ENCODE data around the gene CDK17. TPM values are rescaled to one million over a fixed set of nuclear protein-coding genes. Genes with fewer than 3 reads are reported as not detected.

CDK17 gene
- total and polyA plus RNA-seq, 9 of the 15 experiments (the other 6 are each of a cell fraction or from before 2014, with no cell fraction given): 4.8 to 39.3 (median 21.6) TPM

- no peaks in the 10 kb centered on the region for H3K79me2 ChIP-seq (ENCODE audit: control insufficient read depth, insufficient read depth, low read length)
- no peak overlapping the region for H3K4me2 ChIP-seq (ENCODE audit: insufficient read depth, low read length)
- no peaks in the 10 kb centered on the region for H3K36me3 ChIP-seq (ENCODE audit: control insufficient read depth, insufficient read depth, low read length)
- no peaks in the 10 kb centered on the region for H3K9me1 ChIP-seq (ENCODE audit: control insufficient read depth, insufficient read depth, low read length)
- intact Hi-C loops (cut with micrococcal nuclease) (no loop called here), in situ Hi-C loops (cut with MboI) (no loop called here)
- ATAC-seq (no peak; the same call in 2 of the 3 replicates), FAIRE-seq (no peak), DNase-seq (ENCODE audit: extremely low read depth in 1 of 4, low spot score in 3 of 4) (no peak)
- TF ChIP-seq MYC (IDR thresholded peaks at IDR 0.05; ENCODE audit: low read depth, low read length): no peak
- no peak for TF ChIP-seq MYC (CRISPR knock-in tag; IDR thresholded peaks at IDR 0.05; ENCODE audit: borderline replicate concordance, low read depth)
- TF ChIP-seq REST (IDR thresholded peaks at IDR 0.05; ENCODE audit: borderline replicate concordance): 0 out of 2 replicates have a peak, but pooled peaks have one; percentile 24
- TF ChIP-seq REST (CRISPR knock-in tag; IDR thresholded peaks at IDR 0.05; ENCODE audit: low read depth): no peak
- H3K27me3 ChIP-seq (ENCODE audit: control insufficient read depth in 2 of 2, insufficient read depth in 2 of 2, low read length in 2 of 2): no peaks in the 10 kb centered on the region
- 53% methylated on average over 12 of the region's 12 CpGs for WGBS (ENCODE audit: insufficient coverage, low coverage, missing lambda C conversion rate)
- ChIA-PET CTCF (ENCODE audit: low intra/inter-chr PET ratio) (no interaction called here), POLR2A (no interaction called here)
- H3K4me1 ChIP-seq (replicated peaks in 1 of 2; ENCODE audit: control insufficient read depth in 2 of 2, insufficient read depth in 2 of 2, low read length in 2 of 2): no peaks in the 10 kb centered on the region
- H3K27ac ChIP-seq (ENCODE audit: extremely low read depth, low read depth, low read length): no peak overlapping the region
- H2AFZ ChIP-seq (ENCODE audit: low read depth, low read length): no peak overlapping the region
- no peaks in the 10 kb centered on the region for H3K9me3 ChIP-seq (replicated peaks; ENCODE audit: control insufficient read depth, insufficient read depth, low read depth, low read length)
- BruUV-seq (replicated peaks): no TSS peak
- H3K4me3 ChIP-seq: no peak overlapping the region
- H4K20me1 ChIP-seq (replicated peaks; ENCODE audit: control insufficient read depth, insufficient read depth, low read length): no peaks in the 10 kb centered on the region
- H3K9ac ChIP-seq (ENCODE audit: insufficient read depth in 1 of 2, low read depth in 2 of 2, low read length in 2 of 2): no peak overlapping the region
Measured at GRCh38 chr12:96228566-96229248, 171.5 kb downstream of the CDK17 start.

Small RNA genes lying within 50 kb of the gene (small RNA-seq; reads per million reads assigned to genes)
- gene RN7SKP11: not detected
- gene RNU4-24P: not detected

Other genes with a start within 250 kb of the CDK17 start
- 2.0 and 3.3 TPM in 2 replicates for gene ELK3, start 206.1 kb downstream of the CDK17 start, total RNA-seq (2014; rRNA removed)
- gene ELK3, start 206.1 kb downstream of the CDK17 start, total RNA-seq (2014; rRNA removed; fragmentation: Illumina TruSeq; extraction: Trizol): 3.2 TPM in 2 replicates
- 2.9 and 3.8 TPM in 2 replicates for gene ELK3, start 206.1 kb downstream of the CDK17 start, total RNA-seq (2015; rRNA removed; fragmentation: Illumina TruSeq; extraction: Trizol)
- gene ELK3, start 206.1 kb downstream of the CDK17 start, total RNA-seq (2021): 5.5 and 6.3 TPM in 2 replicates
- gene ELK3, start 206.1 kb downstream of the CDK17 start, polyA plus RNA-seq (2011; rRNA removed): 0.70 and 1.5 TPM in 2 replicates
- 4.7 and 5.1 TPM in 2 replicates for gene ELK3, start 206.1 kb downstream of the CDK17 start, polyA plus RNA-seq (2014; fragmentation: Illumina TruSeq; extraction: Trizol)
- gene ELK3, start 206.1 kb downstream of the CDK17 start, polyA plus RNA-seq (2014; fragmentation: Nextera tagmentation; extraction: Ambion mirVana): 1 to 10 TPM; 1.6 to 1.7 TPM
- 2.9 and 3.1 TPM in 2 replicates for gene ELK3, start 206.1 kb downstream of the CDK17 start, polyA plus RNA-seq (2014; rRNA removed)
- gene CFAP54, start 89.1 kb upstream of the CDK17 start, total RNA-seq (2014; rRNA removed): 0.23 TPM in 1 of 2 replicates, not detected in the other
- 0.15 TPM in 1 of 2 replicates, not detected in the other for gene CFAP54, start 89.1 kb upstream of the CDK17 start, total RNA-seq (2014; rRNA removed; fragmentation: Illumina TruSeq; extraction: Trizol)
- 0.07 TPM in 1 of 2 replicates, not detected in the other for gene CFAP54, start 89.1 kb upstream of the CDK17 start, total RNA-seq (2015; rRNA removed; fragmentation: Illumina TruSeq; extraction: Trizol)
- 0.09 and 0.11 TPM in 2 replicates for gene CFAP54, start 89.1 kb upstream of the CDK17 start, total RNA-seq (2021)
- gene CFAP54, start 89.1 kb upstream of the CDK17 start, polyA plus RNA-seq (2011; rRNA removed): not detected in 2 replicates
- gene CFAP54, start 89.1 kb upstream of the CDK17 start, polyA plus RNA-seq (2014; fragmentation: Illumina TruSeq; extraction: Trizol): 0.18 TPM in 1 of 2 replicates, not detected in the other
- gene CFAP54, start 89.1 kb upstream of the CDK17 start, polyA plus RNA-seq (2014; fragmentation: Nextera tagmentation; extraction: Ambion mirVana): under 1 TPM; 0.03 to 0.08 TPM
- gene CFAP54, start 89.1 kb upstream of the CDK17 start, polyA plus RNA-seq (2014; rRNA removed): not detected in 2 replicates

Data from K562 (cell line).